Esophagus muscularis mucosa (tissue), 3 donors: ENCODE data around the gene FRMD4A.

Source experiments
- EP300 ChIP-seq: sonication (generic); formaldehyde crosslinking; IDR thresholded peaks from one replicate; pipeline ENCODE4 v1.6.1; 2017; ENCODE audit warnings: antibody characterized with exemption
- POLR2A ChIP-seq: fragments of 450-650 bp; IDR thresholded peaks from one replicate; pipeline ENCODE4 v1.6.1; 2017; ENCODE audit warnings: antibody characterized with exemption, moderate library complexity, mild to moderate bottlenecking, low read depth
- POLR2AphosphoS5 ChIP-seq, 2 donors: sonication (generic); formaldehyde crosslinking; IDR thresholded peaks; one replicate each; pipeline ENCODE4 v1.6.1; 2017; ENCODE audit warnings: antibody characterized with exemption in 2 of 2

- no peak for TF ChIP-seq POLR2A
- no peak for TF ChIP-seq EP300
- peak; percentile 50 to 55 for TF ChIP-seq POLR2AphosphoS5 (IDR thresholded peaks at IDR 0.05)
Measured at GRCh38 chr10:13865758-13866491, 464.8 kb downstream of the FRMD4A start.
